ENCODE data around the gene SRF. TPM values are rescaled to one million over a fixed set of nuclear protein-coding genes. Genes with fewer than 3 reads are reported as not detected.

SRF gene
- total RNA-seq, 4 donors from 2014 or later = 26.7 to 32.6 (median 29.6) TPM

GRCh38 chr6:43172104-43173007, 1.3 kb downstream of the SRF start:
- peak; percentile 62 for DNase-seq
- Histone ChIP-seq H3K27ac (peak overlapping the region; percentile 95 to 99 (median 97)), H3K4me1 (peaks cover 14 to 36% (median 33%) of the 10 kb centered on the region in 4 donors), H3K36me3 (peaks cover 0 to 11% (median 0%) of the 10 kb centered on the region in 4 donors), H3K9me3 (no peaks in the 10 kb centered on the region), H3K4me3 (peak overlapping the region; percentile 63 to 98 (median 94)), H3K27me3 (no peaks in the 10 kb centered on the region)
- peak; percentile 42 for TF ChIP-seq POLR2A (IDR thresholded peaks at IDR 0.05)
- no peak for TF ChIP-seq CTCF (IDR thresholded peaks at IDR 0.05)
- intact Hi-C loops (cut with DNase I; ENCODE audit: low total_unique reads) (no loop called here), in situ Hi-C loops (cut with MboI; ENCODE audit: low pct_ligation_motif_present in 1 of 4, low pct_unique_long_range_greater_than_20kb in 1 of 4, low sequenced_read_pairs in 3 of 4) (loop anchor here in 1 of 4 donors (25.0 kb wide), 1 partner anchor 510 kb away; no protein-coding TSS in a partner anchor)
- WGBS, 2 donors (ENCODE audit: low coverage in 1 of 2) = 2% methylated on average over 22 to 46 of the region's 46 CpGs

GRCh38 chr6:43173591-43174262, 2.7 kb downstream of the SRF start:
- Histone ChIP-seq H3K27ac (peak overlapping the region; percentile 95 to 99 (median 97)), H3K27me3 (no peaks in the 10 kb centered on the region), H3K9me3 (no peaks in the 10 kb centered on the region), H3K4me3 (peak overlapping the region in 3 of 4 donors; percentile 20 to 93 (median 44)), H3K4me1 (peaks cover 14 to 36% (median 33%) of the 10 kb centered on the region in 4 donors), H3K36me3 (peaks cover 0 to 17% (median 3%) of the 10 kb centered on the region in 4 donors)
- 34% methylated on average over 11 of the region's 11 CpGs; no CpG with 5 or more reads in 1 of the 2 donors for WGBS, 2 donors (ENCODE audit: low coverage in 1 of 2)
- intact Hi-C loops (cut with DNase I; ENCODE audit: low total_unique reads) (no loop called here), in situ Hi-C loops (cut with MboI; ENCODE audit: low pct_ligation_motif_present in 1 of 4, low pct_unique_long_range_greater_than_20kb in 1 of 4, low sequenced_read_pairs in 3 of 4) (loop anchor here in 1 of 4 donors (25.0 kb wide), 1 partner anchor 511 kb away; no protein-coding TSS in a partner anchor)
- DNase-seq = no peak
- TF ChIP-seq POLR2AphosphoS5 (IDR thresholded peaks at IDR 0.05) = no peak
- no peak for TF ChIP-seq POLR2A (IDR thresholded peaks at IDR 0.05)
- TF ChIP-seq CTCF (IDR thresholded peaks at IDR 0.05) = no peak
- no peak for TF ChIP-seq EP300 (IDR thresholded peaks at IDR 0.05; ENCODE audit: low read depth)

- peak overlapping the region; percentile 95 to 99 (median 97) for H3K27ac ChIP-seq
- in situ Hi-C loops (cut with MboI; ENCODE audit: low pct_ligation_motif_present in 1 of 4, low pct_unique_long_range_greater_than_20kb in 1 of 4, low sequenced_read_pairs in 3 of 4) (loop anchor here in 1 of 4 donors (25.0 kb wide), 1 partner anchor 512 kb away; no protein-coding TSS in a partner anchor), intact Hi-C loops (cut with DNase I; ENCODE audit: low total_unique reads) (no loop called here)
- 1% methylated on average over 27 of the region's 32 CpGs; no CpG with 5 or more reads in 1 of the 2 donors for WGBS, 2 donors (ENCODE audit: low coverage in 1 of 2)
- H3K36me3 ChIP-seq = peaks cover 0 to 25% (median 7%) of the 10 kb centered on the region in 4 donors
- no peaks in the 10 kb centered on the region for H3K9me3 ChIP-seq
- H3K4me1 ChIP-seq = peaks cover 14 to 36% (median 33%) of the 10 kb centered on the region in 4 donors
- DNase-seq = peak; percentile 98
- TF ChIP-seq POLR2A (IDR thresholded peaks at IDR 0.05) = peak; percentile 48
- peak in 4 of 5 experiments; percentile 13 to 56 (median 30) for TF ChIP-seq CTCF (IDR thresholded peaks at IDR 0.05)
- peak; percentile 4 for TF ChIP-seq EP300 (IDR thresholded peaks at IDR 0.05; ENCODE audit: low read depth)
- TF ChIP-seq POLR2AphosphoS5 (IDR thresholded peaks at IDR 0.05) = peak; percentile 64 to 73 (median 70)
- H3K27me3 ChIP-seq = no peaks in the 10 kb centered on the region
- peak overlapping the region in 3 of 4 donors; percentile 20 to 93 (median 44) for H3K4me3 ChIP-seq
These were observed 3.4 kb downstream of the SRF start for GRCh38 chr6:43174263-43175112.
